Activated CD4-positive, alpha-beta memory T cell treated with anti-CD3 and anti-CD28 coated beads, Interleukin-2, amount 10 ng/mL, durations not matched to agents 7 days and 5 days (primary cell): ENCODE data around the gene NUDT3. TPM values are rescaled to one million over a fixed set of nuclear protein-coding genes. Genes with fewer than 3 reads are reported as not detected.

Experiments
- CTCF ChIA-PET: fragments of 350-600 bp; sonication (Branson Sonifier 250); formaldehyde crosslinking; loops from one replicate; lab custom pipeline; 2021; ENCODE audit warnings: antibody characterized with exemption, inconsistent platforms; lab: Charles Lee
- POLR2A ChIA-PET: fragments of 350-600 bp; sonication (Branson Sonifier 250); formaldehyde crosslinking; loops from one replicate; lab custom pipeline; 2021; ENCODE audit warnings: antibody characterized with exemption; lab: Charles Lee
- DNase-seq: peaks from one replicate; pipeline ENCODE4 v3.0.0-alpha.2; 2020
- H3K27ac Mint-ChIP-seq: one replicate; pipeline ENCODE4 v1.8.0; 2021; ENCODE audit warnings: mild to moderate bottlenecking, mixed read lengths
- H3K27me3 Mint-ChIP-seq: one replicate; pipeline ENCODE4 v1.8.0; 2021; ENCODE audit warnings: mixed read lengths
- H3K36me3 Mint-ChIP-seq: one replicate; pipeline ENCODE4 v1.8.0; 2021; ENCODE audit warnings: low read depth, mixed read lengths
- H3K4me1 Mint-ChIP-seq: one replicate; pipeline ENCODE4 v1.8.0; 2021; ENCODE audit warnings: mixed read lengths
- H3K4me3 Mint-ChIP-seq: one replicate; pipeline ENCODE4 v1.8.0; 2021; ENCODE audit warnings: mild to moderate bottlenecking, mixed read lengths
- H3K9me3 Mint-ChIP-seq: one replicate; pipeline ENCODE4 v1.8.0; 2021; ENCODE audit warnings: mixed read lengths
- total RNA-seq, 2 experiments: library from RNA; stranded (reverse); gene quantifications; one replicate each; pipeline ENCODE4 v1.2.3, GENCODE V29; 2021

NUDT3 gene
- total RNA-seq, 2 experiments from 2014 or later: 9.9 to 10.0 TPM

GRCh38 chr6:34318499-34319470, 73.7 kb downstream of the NUDT3 start:
- POLR2A ChIA-PET: no interaction called here
- no peak overlapping the region for H3K27ac Mint-ChIP-seq
- CTCF ChIA-PET: interaction anchor here (0.5 kb wide), 1 partner anchor 8 kb away, joined by 3 read pairs; no protein-coding TSS in a partner anchor
- no peaks in the 10 kb centered on the region for H3K9me3 Mint-ChIP-seq
- peaks cover 27% of the 10 kb centered on the region for H3K4me1 Mint-ChIP-seq
- DNase-seq: no peak
- peaks cover 4% of the 10 kb centered on the region for H3K36me3 Mint-ChIP-seq
- no peaks in the 10 kb centered on the region for H3K27me3 Mint-ChIP-seq
- H3K4me3 Mint-ChIP-seq: no peak overlapping the region

DNA sequence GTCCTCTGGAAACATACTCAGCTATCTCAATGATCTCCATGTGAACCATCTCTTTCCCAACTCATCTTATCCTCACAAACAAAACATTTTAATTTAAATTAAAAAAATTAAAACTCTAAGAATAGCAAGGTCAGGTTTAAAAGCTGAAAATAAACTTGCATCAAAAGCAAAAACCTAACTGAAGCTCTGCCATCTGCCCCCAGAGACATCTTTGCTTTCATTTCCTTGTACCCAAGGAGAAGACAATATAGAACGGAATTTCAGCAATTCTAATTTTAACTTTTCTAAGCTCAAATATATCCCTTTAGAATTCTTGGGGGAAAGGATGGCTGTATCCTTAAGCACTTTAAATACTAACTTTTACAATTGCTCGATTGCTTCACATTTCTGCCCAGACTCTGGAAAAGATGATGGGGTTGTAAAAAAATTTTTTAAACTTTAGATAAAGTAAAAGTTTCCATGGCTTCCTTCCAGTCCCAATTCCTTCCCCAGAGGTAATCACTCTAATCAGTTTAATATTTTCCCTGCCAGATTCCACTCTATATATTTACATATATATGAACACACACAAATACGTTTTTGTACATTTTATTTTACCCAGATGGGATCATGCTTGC, 74.5 kb downstream of the NUDT3 start:
- Mint-ChIP-seq H3K4me3 (no peak overlapping the region), H3K36me3 (peaks cover 4% of the 10 kb centered on the region), H3K27ac (no peak overlapping the region), H3K4me1 (peaks cover 27% of the 10 kb centered on the region), H3K9me3 (no peaks in the 10 kb centered on the region), H3K27me3 (no peaks in the 10 kb centered on the region)
- ChIA-PET CTCF (interaction anchor here (0.5 to 0.6 kb wide), 3 partner anchors 9 to 52 kb away, joined by 3 read pairs; no protein-coding TSS in a partner anchor), POLR2A (no interaction called here)
- no peak for DNase-seq

DNA sequence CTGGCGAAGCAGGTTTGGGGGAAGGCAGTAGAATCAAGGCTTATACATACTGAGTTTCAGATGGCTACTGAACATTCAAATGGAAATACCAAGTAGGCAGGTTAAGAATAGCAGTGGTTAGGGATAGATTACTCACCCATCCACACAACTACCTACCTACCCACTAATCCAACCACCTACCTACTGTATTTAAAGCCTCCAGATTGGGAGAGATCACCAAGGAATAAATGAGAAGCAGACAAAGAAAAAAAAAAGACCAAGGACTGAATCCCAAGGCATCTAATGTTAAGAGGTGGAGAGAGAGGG, 75.3 kb downstream of the NUDT3 start:
- ChIA-PET CTCF (interaction anchor here (0.6 kb wide), 1 partner anchor 51 kb away, joined by 3 read pairs; no protein-coding TSS in a partner anchor), POLR2A (no interaction called here)
- Mint-ChIP-seq H3K4me1 (peaks cover 27% of the 10 kb centered on the region), H3K27me3 (no peaks in the 10 kb centered on the region), H3K27ac (no peak overlapping the region), H3K36me3 (no peaks in the 10 kb centered on the region), H3K4me3 (no peak overlapping the region), H3K9me3 (no peaks in the 10 kb centered on the region)
- DNase-seq: no peak

DNA sequence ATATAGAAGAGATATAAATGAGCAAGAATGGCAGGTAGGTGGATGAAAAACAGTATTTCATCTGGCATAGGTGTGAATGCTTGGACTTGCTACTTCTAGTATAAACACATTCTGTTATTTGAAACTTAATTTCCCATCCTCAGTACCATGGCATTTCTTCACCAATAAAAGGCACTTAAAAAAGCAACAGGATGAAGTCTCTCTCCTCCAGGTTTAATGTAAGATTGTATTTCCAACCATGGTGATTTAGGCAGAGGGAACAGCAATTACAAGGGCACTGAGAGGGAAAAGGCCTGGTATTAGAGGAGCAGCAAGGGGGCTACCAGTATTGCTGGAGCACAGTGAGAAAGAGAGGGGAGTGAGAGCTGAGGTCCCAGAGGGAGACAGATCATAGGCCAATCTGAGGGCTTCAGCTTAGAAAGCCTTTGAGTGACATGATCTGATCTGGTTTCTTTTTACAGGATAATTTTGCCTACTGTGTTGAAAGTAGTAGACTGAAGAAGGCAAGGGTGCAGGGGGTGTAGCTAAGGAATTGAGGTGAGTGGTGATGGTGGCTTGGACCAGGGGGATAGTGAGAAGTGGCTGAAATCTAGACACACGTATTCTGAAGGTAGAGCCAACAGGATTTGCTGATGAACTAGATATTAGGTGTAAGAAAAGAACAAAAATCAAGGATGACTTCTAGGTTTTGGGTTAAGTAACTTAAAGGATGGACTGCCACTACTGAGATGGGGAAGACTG, 75.9 kb downstream of the NUDT3 start:
- CTCF ChIA-PET: no interaction called here
- H3K27ac Mint-ChIP-seq: no peak overlapping the region
- H3K27me3 Mint-ChIP-seq: no peaks in the 10 kb centered on the region
- DNase-seq: no peak
- POLR2A ChIA-PET: no interaction called here
- H3K4me3 Mint-ChIP-seq: no peak overlapping the region
- peaks cover 27% of the 10 kb centered on the region for H3K4me1 Mint-ChIP-seq
- no peaks in the 10 kb centered on the region for H3K9me3 Mint-ChIP-seq
- no peaks in the 10 kb centered on the region for H3K36me3 Mint-ChIP-seq

- Mint-ChIP-seq H3K4me3 (no peak overlapping the region), H3K9me3 (no peaks in the 10 kb centered on the region), H3K36me3 (no peaks in the 10 kb centered on the region), H3K27me3 (no peaks in the 10 kb centered on the region), H3K27ac (no peak overlapping the region), H3K4me1 (peaks cover 27% of the 10 kb centered on the region)
- ChIA-PET CTCF (interaction anchor here (1.1 kb wide), 1 partner anchor 22 kb away, joined by 3 read pairs; no protein-coding TSS in a partner anchor), POLR2A (no interaction called here)
- no peak for DNase-seq
These were observed 76.7 kb downstream of the NUDT3 start for GRCh38 chr6:34315780-34316179.

DNA sequence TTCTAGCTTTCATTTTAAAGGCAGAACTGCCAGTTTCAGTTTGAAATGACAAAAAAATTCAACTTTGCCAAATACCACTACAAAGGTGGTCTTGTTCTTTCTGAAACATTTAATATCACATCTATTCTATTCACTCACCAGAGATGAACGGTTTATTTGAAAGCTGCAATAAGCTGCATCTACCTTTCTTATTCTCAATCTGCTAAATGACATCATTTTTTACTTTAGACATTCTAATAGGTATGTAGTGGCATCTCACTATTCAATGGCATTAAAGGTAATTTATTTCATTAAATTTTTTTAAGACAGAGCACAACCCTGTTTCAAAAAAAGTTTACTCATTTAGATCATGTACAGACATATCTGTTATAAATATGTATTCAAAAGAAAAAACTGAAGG, 77.2 kb downstream of the NUDT3 start:
- Mint-ChIP-seq H3K9me3 (no peaks in the 10 kb centered on the region), H3K4me1 (peaks cover 27% of the 10 kb centered on the region), H3K27me3 (no peaks in the 10 kb centered on the region), H3K36me3 (no peaks in the 10 kb centered on the region), H3K4me3 (no peak overlapping the region), H3K27ac (no peak overlapping the region)
- ChIA-PET POLR2A (no interaction called here), CTCF (interaction anchor here (1.1 kb wide), 1 partner anchor 21 kb away, joined by 3 read pairs; no protein-coding TSS in a partner anchor)
- DNase-seq: no peak

- no peaks in the 10 kb centered on the region for H3K9me3 Mint-ChIP-seq
- CTCF ChIA-PET: no interaction called here
These were observed 80.2 kb downstream of the NUDT3 start for GRCh38 chr6:34312259-34312658.

GRCh38 chr6:34310817-34311216, 81.7 kb downstream of the NUDT3 start:
- Mint-ChIP-seq H3K9me3 (no peaks in the 10 kb centered on the region), H3K27ac (no peak overlapping the region), H3K4me1 (peaks cover 10% of the 10 kb centered on the region), H3K27me3 (no peaks in the 10 kb centered on the region), H3K4me3 (no peak overlapping the region), H3K36me3 (no peaks in the 10 kb centered on the region)
- ChIA-PET CTCF (no interaction called here), POLR2A (interaction anchor here (0.6 kb wide), 1 partner anchor 577 kb away, joined by 4 read pairs; no protein-coding TSS in a partner anchor)
- no peak for DNase-seq

More at GRCh38 chr6:34312259-34312658, 80.2 kb downstream of the NUDT3 start:
- DNase-seq: no peak
- no peak overlapping the region for H3K4me3 Mint-ChIP-seq
- H3K27me3 Mint-ChIP-seq: no peaks in the 10 kb centered on the region
- no peaks in the 10 kb centered on the region for H3K36me3 Mint-ChIP-seq
- POLR2A ChIA-PET: no interaction called here
- peaks cover 23% of the 10 kb centered on the region for H3K4me1 Mint-ChIP-seq
- no peak overlapping the region for H3K27ac Mint-ChIP-seq

DNA sequence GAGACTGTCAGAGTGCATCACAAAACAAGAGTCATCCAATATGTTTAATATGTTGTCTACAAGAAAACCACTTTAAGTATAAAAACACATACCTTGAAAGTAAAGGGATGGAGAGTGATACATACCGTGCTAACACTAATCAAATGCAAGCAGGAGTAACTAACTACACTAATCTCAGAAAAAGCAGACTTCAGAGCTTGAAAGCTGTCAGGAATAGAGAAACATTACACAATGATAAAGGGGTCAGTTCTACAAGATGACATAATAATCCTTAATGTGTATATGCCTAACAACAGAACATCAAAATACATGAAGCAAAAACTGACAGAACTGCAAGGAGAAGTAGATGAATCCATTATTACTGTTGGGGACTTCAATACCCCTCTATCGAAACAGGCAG, 84.0 kb downstream of the NUDT3 start:
- CTCF ChIA-PET: no interaction called here
- H3K4me3 Mint-ChIP-seq: no peak overlapping the region
- no peak overlapping the region for H3K27ac Mint-ChIP-seq
- no peak for DNase-seq
- POLR2A ChIA-PET: no interaction called here
- H3K4me1 Mint-ChIP-seq: no peaks in the 10 kb centered on the region
- H3K27me3 Mint-ChIP-seq: no peaks in the 10 kb centered on the region
- no peaks in the 10 kb centered on the region for H3K36me3 Mint-ChIP-seq
- H3K9me3 Mint-ChIP-seq: no peaks in the 10 kb centered on the region

- CTCF ChIA-PET: interaction anchor here (0.7 kb wide), 2 partner anchors 17 to 57 kb away, joined by 3 read pairs; no protein-coding TSS in a partner anchor
- no peaks in the 10 kb centered on the region for H3K27me3 Mint-ChIP-seq
- POLR2A ChIA-PET: no interaction called here
These were observed 86.3 kb downstream of the NUDT3 start for GRCh38 chr6:34305982-34306708.

DNA sequence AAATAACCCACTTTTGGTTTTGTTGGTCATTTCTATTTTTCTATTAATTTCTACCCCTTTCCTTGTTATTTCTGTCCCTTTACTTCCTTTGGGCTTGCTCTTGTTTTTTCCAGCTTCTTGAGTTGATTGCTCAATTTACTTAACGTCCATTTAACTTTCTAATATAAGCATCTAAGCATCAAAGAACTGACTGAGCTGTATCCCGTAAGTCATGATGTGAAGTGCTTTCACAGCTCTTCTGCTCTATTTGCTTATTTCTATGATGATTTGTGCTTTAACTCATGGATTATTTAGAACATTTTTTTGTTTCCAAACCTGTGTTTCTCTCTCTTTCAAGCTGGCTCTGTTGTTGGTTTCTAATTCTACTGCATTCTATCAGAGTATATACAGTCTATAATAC, 87.0 kb downstream of the NUDT3 start:
- no peak overlapping the region for H3K27ac Mint-ChIP-seq
- no peaks in the 10 kb centered on the region for H3K4me1 Mint-ChIP-seq
- no peaks in the 10 kb centered on the region for H3K9me3 Mint-ChIP-seq
- no peak for DNase-seq
- POLR2A ChIA-PET: no interaction called here
- H3K27me3 Mint-ChIP-seq: no peaks in the 10 kb centered on the region
- CTCF ChIA-PET: interaction anchor here (0.7 to 1.0 kb wide), 2 partner anchors 27 to 56 kb away, joined by 4 to 7 read pairs; no protein-coding TSS in a partner anchor
- H3K36me3 Mint-ChIP-seq: no peaks in the 10 kb centered on the region
- no peak overlapping the region for H3K4me3 Mint-ChIP-seq

More at GRCh38 chr6:34305982-34306708, 86.3 kb downstream of the NUDT3 start:
- no peak for DNase-seq
- Mint-ChIP-seq H3K27ac (no peak overlapping the region), H3K9me3 (no peaks in the 10 kb centered on the region), H3K4me1 (no peaks in the 10 kb centered on the region), H3K36me3 (no peaks in the 10 kb centered on the region), H3K4me3 (no peak overlapping the region)

DNA sequence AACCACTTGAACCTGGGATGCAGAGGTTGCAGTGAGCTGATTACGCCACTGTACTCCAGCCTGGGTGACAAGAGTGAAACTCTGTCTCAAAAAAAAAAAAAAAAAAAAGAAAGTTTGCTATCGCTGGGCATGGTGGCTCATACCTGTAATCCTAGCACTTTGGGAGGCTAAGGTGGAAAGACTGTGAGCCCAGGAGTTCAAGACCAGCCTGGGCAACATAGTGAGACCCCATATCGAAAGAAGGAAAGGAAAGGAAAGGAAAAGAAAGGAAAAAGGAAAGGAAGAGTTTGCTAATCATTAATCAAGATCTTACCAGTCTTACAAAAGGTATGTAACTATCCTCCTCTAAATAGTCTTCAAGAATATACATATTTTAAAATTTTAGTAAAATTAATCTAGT, 88.3 kb downstream of the NUDT3 start:
- ChIA-PET POLR2A (no interaction called here), CTCF (interaction anchor here (0.7 kb wide), 2 partner anchors 13 to 181 kb away, joined by 3 read pairs; no protein-coding TSS in a partner anchor)
- H3K4me3 Mint-ChIP-seq: no peak overlapping the region
- H3K9me3 Mint-ChIP-seq: no peaks in the 10 kb centered on the region
- H3K36me3 Mint-ChIP-seq: no peaks in the 10 kb centered on the region
- no peak for DNase-seq
- H3K27ac Mint-ChIP-seq: no peak overlapping the region
- H3K4me1 Mint-ChIP-seq: no peaks in the 10 kb centered on the region
- no peaks in the 10 kb centered on the region for H3K27me3 Mint-ChIP-seq
